Sciatic nerve (tissue), 2 donors: ENCODE measurements around the gene FANCC. TPM values are rescaled to one million over a fixed set of nuclear protein-coding genes. Genes with fewer than 3 reads are reported as not detected.

Experiments used
- ATAC-seq: fragments of 200-7000 bp; cut with Tn5 transposase; one replicate; pipeline ENCODE4 v1.9.1; 2020; ENCODE audit warnings: mild to moderate bottlenecking, moderate library complexity
- DNase-seq: peaks from one replicate; pipeline ENCODE4 v3.0.0-alpha.2; 2020; ENCODE audit warnings: low spot score
- intact Hi-C: fragments of 100-400 bp; cut with DNase I; formaldehyde crosslinking; loops from one replicate; pipeline ENCODE4 v1.14.2; 2022
- total RNA-seq: library from RNA; stranded (reverse); fragmentation: NEBNext Ultra II Directional; extraction: Animal tissue kit (Norgen Biotek cat#: 25700); gene quantifications from one replicate; pipeline ENCODE4 v1.2.1, GENCODE V29; 2021
- donor health status: DM: no; HTN: no; CAD: no.
- donor health status: DM: no; HTN: no; CAD: no.

Gene FANCC
- 13.6 TPM for total RNA-seq

DNA sequence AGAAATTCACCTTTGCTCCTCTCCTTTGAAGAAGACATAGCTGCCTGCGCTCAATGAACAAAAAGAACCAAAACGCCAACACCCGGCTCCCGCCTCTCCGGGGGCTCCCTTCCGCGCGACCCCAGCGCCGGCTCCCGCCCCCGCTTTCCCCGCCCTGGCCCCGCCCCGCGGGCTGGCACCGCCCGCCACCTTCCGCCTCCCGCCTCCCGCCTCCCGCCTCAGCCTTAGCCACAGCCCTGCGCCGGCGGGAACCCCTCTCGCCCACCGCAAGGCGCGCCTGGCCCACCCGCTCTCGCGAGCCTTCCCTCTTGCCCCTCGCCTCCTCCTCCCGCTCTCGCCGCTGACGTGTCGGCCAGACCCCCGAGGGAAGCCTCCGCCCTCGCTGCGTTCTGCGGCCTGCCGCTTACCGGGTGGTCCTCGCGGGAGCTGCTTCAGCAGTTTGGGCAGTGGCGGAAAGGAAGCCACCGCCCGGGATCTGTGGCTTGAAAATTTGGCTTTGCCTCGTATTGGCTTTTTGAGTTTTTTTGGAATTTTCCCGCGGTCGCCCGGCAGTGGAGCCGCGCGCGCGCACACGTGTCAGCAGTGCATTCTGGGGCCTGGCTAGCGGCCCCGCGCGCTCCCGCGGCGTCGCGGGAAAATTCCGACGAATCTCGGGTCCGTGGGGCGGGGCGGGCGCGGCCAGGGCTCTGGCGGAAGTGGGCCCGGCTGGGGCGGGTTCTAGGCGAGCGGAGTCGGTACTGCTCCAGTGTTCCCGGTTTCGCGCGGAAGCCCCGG, at the start of gene FANCC:
Gene FANCC (minus strand): TSS at position 591 of the 774 bp plus-strand sequence. CDS start 68,418 bp downstream, outside the sequence.
- intact Hi-C loops: no loop called here
- ATAC-seq (peak; percentile 98), DNase-seq (peak; percentile 97)

DNA sequence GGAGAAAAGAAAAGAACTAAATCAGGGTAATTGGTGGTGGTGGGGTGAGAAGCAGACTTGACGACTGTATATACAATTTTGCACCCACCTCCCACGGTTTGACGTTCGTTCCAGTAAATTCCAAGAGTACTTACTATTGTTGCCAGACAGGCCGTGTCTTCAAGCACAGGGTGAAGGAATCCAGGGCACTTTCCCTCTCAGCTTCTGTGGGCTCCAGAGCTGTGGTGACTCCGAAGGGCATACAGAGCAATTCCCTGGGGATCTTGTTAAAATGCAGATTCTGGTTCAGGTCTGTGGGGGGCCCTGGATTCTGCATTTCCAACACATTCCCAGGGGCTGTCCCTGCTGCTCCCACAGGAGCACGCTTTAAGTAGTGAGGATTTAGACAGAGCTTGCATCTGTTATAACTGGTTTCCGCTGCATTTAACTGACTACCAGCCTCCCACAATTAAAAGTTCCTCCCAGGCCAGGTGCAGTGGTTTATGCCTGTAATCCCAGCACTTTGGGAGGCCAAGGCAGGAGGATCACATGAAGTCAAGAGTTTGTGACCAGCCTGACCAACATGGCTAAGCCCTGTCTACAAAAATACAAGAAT, 49.3 kb upstream of the FANCC start:
- ATAC-seq: no peak
- no peak for DNase-seq
- intact Hi-C loops: no loop called here

DNA sequence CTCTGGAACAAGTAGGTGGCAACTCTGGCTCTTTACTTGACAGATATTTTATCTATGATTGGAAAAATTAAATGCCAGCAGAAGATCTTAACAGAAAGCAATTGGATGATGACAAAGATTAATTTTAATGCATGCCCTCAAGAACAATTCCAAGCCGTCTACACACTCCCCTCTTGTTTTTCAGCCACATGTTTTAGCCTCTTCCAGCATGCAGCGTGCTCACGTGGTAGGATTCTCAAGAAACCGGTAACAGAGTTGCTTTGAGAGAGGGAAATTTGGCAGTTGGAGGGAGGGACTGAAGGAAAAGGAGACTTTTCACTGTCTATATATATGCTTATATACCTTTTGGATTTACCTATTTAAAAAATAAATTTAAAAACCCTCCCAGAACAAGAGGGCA, 48.3 kb upstream of the FANCC start:
- intact Hi-C loops: no loop called here
- ATAC-seq (no peak), DNase-seq (no peak)

DNA sequence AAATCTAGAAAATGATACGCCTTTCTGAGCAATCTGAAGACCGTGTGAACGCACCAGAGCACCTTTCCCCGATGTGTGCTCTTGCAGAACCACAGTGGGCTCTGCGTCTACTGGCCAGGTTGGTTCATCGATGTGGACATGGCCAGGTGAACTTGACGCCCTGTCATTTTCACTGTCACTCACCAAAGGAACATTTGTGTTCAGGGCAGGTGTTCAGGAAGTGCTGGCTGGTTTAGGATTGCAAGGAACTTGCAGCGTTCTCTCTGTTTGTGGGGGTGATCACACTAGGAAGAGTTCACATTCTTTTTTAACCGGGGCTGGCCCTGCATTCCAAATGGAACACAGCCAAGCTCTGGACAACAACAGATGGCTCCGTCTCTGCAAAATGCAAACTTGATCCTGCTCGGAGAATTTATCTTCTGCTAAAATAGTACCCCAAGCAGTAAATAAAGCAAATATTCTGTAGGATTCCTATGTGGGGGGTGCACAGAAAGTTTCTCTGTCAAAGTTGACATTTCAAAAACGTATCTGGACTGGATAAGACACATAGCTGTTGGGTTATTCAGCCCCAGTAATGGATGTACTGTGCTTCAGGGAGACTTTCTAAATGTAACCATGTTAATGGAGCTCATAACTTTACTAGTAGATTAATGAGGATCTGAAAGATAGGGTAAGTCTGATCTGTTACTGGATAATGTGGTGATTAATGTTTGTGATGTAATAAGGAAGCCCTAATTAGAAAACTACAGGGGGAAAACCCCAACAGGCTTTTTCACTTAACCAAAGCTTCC, 45.7 kb upstream of the FANCC start:
- ATAC-seq: no peak
- intact Hi-C loops: no loop called here
- no peak for DNase-seq

DNA sequence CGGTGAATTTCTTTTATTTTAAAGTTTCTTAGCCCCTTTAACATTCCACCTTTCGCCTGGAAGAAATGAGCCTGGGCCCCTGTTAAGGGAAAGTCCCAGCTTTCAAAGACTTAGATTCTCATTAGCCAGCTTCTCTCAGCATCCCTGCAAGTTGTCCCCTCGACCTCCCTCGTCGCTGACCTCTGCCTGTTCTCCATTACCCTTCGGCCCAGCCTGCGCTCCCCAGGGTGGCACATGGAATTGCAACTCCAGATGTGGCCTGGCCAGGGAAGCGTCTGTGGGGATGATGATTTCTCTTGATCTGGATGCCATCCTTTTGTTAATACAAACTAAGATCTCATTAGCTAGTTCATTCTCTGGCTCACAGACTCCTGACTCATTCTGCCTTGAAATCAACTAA, 43.4 kb upstream of the FANCC start:
- ATAC-seq (peak; percentile 63), DNase-seq (no peak)
- intact Hi-C loops: no loop called here

DNA sequence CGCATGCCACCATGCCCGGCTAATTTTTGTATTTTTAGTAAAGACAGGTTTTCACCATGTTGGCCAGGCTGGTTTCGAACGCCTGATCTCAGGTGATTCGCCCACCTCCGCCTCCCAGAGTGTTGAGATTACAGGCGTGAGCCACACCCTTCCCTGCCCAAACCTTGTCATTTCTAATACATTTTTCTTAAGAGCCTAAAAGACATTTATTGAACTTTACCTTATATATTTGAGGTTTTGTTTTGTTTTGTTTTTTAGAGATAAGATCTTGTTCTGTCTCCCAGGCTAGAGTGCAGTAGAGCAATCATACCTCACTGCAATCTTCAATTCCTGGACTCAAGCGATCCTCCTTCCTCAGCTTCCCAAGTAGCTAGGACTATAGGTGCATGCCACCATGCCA, 39.8 kb upstream of the FANCC start:
- DNase-seq: no peak
- no peak for ATAC-seq
- intact Hi-C loops: no loop called here

GRCh38 chr9:95355500-95355899, 38.0 kb upstream of the FANCC start:
- no peak for DNase-seq
- intact Hi-C loops: no loop called here
- ATAC-seq: no peak

- DNase-seq (no peak), ATAC-seq (no peak)
- intact Hi-C loops: no loop called here
Measured at GRCh38 chr9:95351051-95351450, 33.5 kb upstream of the FANCC start.

GRCh38 chr9:95350266-95350665, 32.8 kb upstream of the FANCC start:
- no peak for ATAC-seq
- intact Hi-C loops: no loop called here
- no peak for DNase-seq

DNA sequence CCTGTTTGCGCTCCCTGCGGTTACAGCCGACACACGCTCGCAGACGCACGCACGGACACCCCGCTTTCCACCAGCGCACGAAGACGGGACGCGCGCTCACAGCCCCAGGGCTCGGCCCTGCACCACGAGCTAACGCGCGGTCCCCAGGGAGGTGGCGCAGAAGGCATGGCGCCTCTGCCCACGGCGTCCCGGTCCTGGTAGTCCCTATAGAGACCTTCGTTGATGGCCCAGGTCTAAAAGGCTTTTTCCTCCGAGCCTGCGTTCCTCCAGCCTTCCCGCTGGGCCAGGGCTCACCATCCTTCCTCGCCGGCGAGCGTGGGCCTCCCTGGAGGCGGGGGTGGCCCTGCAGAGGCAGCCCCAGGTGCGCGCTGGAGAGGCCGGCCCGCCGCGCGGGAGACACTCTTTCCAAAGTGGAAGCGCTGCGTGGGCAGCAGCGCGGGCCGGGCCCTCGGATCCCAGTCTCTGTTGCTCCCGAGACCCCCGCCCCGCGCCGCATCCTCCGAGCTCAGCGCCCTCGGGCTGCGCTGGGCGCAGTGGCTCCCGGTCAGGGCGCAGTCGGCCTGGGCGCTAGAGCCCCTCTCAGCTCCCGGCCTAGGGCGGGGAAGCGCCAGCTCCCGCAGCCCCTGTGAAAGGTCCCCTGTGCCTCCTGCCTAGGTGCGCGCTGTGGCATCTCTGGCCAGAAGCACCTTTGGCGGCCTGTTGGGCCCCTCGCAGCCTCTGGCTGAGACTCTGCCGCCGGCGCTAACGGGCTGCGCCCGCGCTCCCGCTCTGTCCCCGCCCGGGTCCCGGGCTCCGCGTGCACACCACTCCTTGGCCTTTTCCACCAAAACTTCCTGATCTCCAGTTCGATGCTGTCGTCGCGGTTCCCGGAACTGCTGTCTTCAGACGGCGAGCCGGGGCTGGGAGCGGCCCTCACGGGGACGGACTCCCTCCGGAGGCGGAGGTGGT, 31.9 kb upstream of the FANCC start:
- DNase-seq (no peak), ATAC-seq (peak; percentile 74)
- intact Hi-C loops: no loop called here

GRCh38 chr9:95346021-95346420, 28.5 kb upstream of the FANCC start:
- DNase-seq (no peak), ATAC-seq (no peak)
- intact Hi-C loops: no loop called here

GRCh38 chr9:95344735-95345325, 27.3 kb upstream of the FANCC start:
- intact Hi-C loops: no loop called here
- DNase-seq: no peak
- ATAC-seq: no peak

GRCh38 chr9:95343725-95344287, 26.3 kb upstream of the FANCC start:
- no peak for ATAC-seq
- intact Hi-C loops: no loop called here
- no peak for DNase-seq

DNA sequence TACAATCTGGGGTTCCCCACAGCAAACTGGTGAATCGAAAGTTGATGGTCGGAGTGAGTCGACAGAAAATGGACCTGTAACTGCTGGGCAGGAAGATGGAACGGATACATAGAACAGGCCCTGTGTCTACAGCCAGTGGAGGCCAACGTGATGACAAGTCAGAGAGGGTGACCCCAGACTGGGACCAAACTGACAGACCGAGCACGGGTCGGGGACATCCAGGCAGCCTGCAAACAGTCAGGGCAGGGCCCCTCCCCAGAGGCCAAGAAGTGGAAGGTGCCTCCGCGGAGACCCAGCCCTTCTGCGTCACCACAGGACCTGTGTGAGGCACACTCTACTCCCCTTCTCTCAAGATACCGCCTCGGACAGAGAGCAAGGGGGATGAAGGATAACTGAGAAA, 25.1 kb upstream of the FANCC start:
- DNase-seq (no peak), ATAC-seq (peak; percentile 17)
- intact Hi-C loops: no loop called here

- peak; percentile 73 for ATAC-seq
- no peak for DNase-seq
Measured at GRCh38 chr9:95341293-95341962, 23.9 kb upstream of the FANCC start.

DNA sequence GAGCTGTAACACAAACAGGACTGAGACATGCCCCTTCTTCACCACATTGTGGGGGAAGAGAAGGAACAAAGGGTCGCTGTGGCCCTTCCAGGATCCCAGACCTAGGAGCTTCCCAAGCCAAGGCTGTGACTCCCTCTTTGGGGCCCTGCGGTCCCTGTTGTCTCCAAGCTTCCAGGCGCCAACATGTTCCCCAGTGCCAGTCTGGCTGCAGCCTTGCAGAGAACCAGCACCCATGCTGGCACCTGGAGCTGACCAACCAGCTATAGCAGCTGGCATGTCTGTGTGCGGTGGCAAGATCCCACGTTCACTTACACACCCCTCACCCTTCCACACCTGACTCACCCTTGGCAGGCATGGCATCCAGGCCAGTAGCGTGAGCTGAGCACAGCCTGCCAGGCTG, 20.7 kb upstream of the FANCC start:
- ATAC-seq (no peak), DNase-seq (no peak)
- intact Hi-C loops: no loop called here

More at GRCh38 chr9:95341293-95341962, 23.9 kb upstream of the FANCC start:
- intact Hi-C loops: no loop called here

DNA sequence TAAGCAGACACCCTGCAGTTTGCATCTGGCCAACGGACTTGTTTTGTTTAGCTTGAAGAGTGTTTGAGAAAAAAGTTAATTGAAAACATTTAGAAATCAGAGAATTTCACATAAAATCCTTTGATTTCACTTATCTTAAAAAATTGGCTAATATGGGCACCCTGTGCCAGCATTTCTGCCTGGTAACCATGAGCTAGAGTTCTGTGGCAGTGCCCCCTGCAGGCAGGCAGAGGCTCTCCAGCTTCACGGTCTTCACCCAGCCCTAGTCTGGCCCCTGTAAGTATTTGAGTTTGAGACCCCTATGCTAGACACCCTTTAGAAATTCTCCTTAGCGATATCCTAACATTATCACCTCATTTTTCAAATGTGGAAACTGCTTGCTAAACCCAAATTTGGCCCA, 18.8 kb upstream of the FANCC start:
- no peak for ATAC-seq
- no peak for DNase-seq
- intact Hi-C loops: no loop called here

DNA sequence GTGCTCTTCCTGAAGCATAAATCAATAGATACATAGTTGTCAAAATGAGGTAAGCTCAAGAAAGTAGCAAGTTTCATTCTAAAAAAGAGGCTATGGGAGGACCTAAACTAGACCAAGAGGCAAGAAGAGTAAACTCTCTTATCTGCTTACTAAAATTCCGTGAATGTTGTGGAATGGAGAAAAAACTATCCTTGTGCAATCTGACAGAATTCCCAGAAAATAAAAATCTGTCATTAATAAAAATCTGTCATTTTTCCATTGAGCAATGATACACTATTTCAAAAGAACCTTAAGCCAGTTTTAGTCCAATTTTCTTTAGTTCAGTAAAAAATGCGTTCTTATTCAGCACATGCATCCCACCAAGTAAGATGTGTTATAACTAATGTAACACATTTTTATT, 15.9 kb upstream of the FANCC start:
- peak; percentile 66 for ATAC-seq

More for the DNA sequence above, 15.9 kb upstream of the FANCC start:
- intact Hi-C loops: no loop called here
- no peak for DNase-seq
